SKM-1 treated with dmso at 0.1 percent for 144 hours (cell line): ENCODE data around the gene CACNA1S.

Experiments
- DNase-seq: peaks from one replicate; lab custom pipeline; 2025; ENCODE audit not compliant: unreplicated experiment; lab: John Stamatoyannopoulos, UW

CACNA1S gene

GRCh38 chr1:201064806-201065205 is 47.4 kb downstream of the CACNA1S start:
- DNase-seq = no peak

- no peak for DNase-seq
Measured at GRCh38 chr1:201063145-201063544, 49.1 kb downstream of the CACNA1S start.

GRCh38 chr1:201062511-201063091 is 49.6 kb downstream of the CACNA1S start:
- DNase-seq = no peak

- DNase-seq = no peak
Measured at GRCh38 chr1:201061886-201062285, 50.3 kb downstream of the CACNA1S start.

GRCh38 chr1:201061049-201061448 is 51.2 kb downstream of the CACNA1S start:
- DNase-seq = no peak

- no peak for DNase-seq
Measured at GRCh38 chr1:201060586-201060985, 51.6 kb downstream of the CACNA1S start.

GRCh38 chr1:201059871-201060555 is 52.2 kb downstream of the CACNA1S start:
- DNase-seq = no peak

- no peak for DNase-seq
Measured at GRCh38 chr1:201059401-201059800, 52.8 kb downstream of the CACNA1S start.

GRCh38 chr1:201054091-201054543 is 58.1 kb downstream of the CACNA1S start:
- DNase-seq = no peak

GRCh38 chr1:201053155-201053860 is 58.9 kb downstream of the CACNA1S start:
- no peak for DNase-seq

- DNase-seq = no peak
Measured at GRCh38 chr1:201051399-201051798, 60.8 kb downstream of the CACNA1S start.

- no peak for DNase-seq
Measured at GRCh38 chr1:201050515-201051277, 61.5 kb downstream of the CACNA1S start.

- no peak for DNase-seq
Measured at GRCh38 chr1:201049248-201049831, 62.9 kb downstream of the CACNA1S start.

GRCh38 chr1:201048521-201048920 is 63.7 kb downstream of the CACNA1S start:
- DNase-seq = no peak

- no peak for DNase-seq
Measured at GRCh38 chr1:201044119-201044518, 68.1 kb downstream of the CACNA1S start.

GRCh38 chr1:201042779-201043461 is 69.3 kb downstream of the CACNA1S start:
- DNase-seq = peak; percentile 79

- DNase-seq = no peak
Measured at GRCh38 chr1:201041011-201041410, 71.2 kb downstream of the CACNA1S start.

GRCh38 chr1:201039876-201040275 is 72.3 kb downstream of the CACNA1S start:
- DNase-seq = no peak

GRCh38 chr1:201039418-201039817 is 72.8 kb downstream of the CACNA1S start:
- DNase-seq = no peak

- DNase-seq = no peak
Measured at GRCh38 chr1:201038186-201038876, 73.9 kb downstream of the CACNA1S start.
